ENCODE results near the gene CDC26.
"Not testable (repeated sequence)": the region's sequence is repeated elsewhere in the genome, so short reads cannot be mapped to it uniquely, and the experiment has no call there.

CDC26 gene

GRCh38 chr9:113293285-113293878 is 18.0 kb upstream of the CDC26 start:
- DNase-seq (ENCODE audit: low read depth, low spot score) = no peak

- DNase-seq (ENCODE audit: low read depth, low spot score) = no peak
These were observed 14.8 kb upstream of the CDC26 start for GRCh38 chr9:113290052-113290607.

GRCh38 chr9:113289091-113289490 is 13.7 kb upstream of the CDC26 start:
- no peak for DNase-seq (ENCODE audit: low read depth, low spot score)

GRCh38 chr9:113281356-113281755 is 6.0 kb upstream of the CDC26 start:
- DNase-seq (ENCODE audit: low read depth, low spot score) = no peak

- DNase-seq (ENCODE audit: low read depth, low spot score) = no peak
These were observed 3.5 kb upstream of the CDC26 start for GRCh38 chr9:113278840-113279239.

GRCh38 chr9:113274474-113275156 is 757 bp downstream of the CDC26 start:
- peak; percentile 24 for DNase-seq (ENCODE audit: low read depth, low spot score)

- DNase-seq (ENCODE audit: low read depth, low spot score) = no peak
These were observed 5.5 kb downstream of the CDC26 start for GRCh38 chr9:113269871-113270270.

GRCh38 chr9:113269355-113269754 is 6.0 kb downstream of the CDC26 start:
- DNase-seq (ENCODE audit: low read depth, low spot score) = no peak

GRCh38 chr9:113267911-113268566 is 7.3 kb downstream of the CDC26 start:
- DNase-seq (ENCODE audit: low read depth, low spot score) = no peak

GRCh38 chr9:113266174-113266573 is 9.2 kb downstream of the CDC26 start:
- DNase-seq (ENCODE audit: low read depth, low spot score) = no peak

GRCh38 chr9:113261917-113262671 is 13.3 kb downstream of the CDC26 start:
- DNase-seq (ENCODE audit: low read depth, low spot score) = no peak

- DNase-seq (ENCODE audit: low read depth, low spot score) = no peak
These were observed 17.1 kb downstream of the CDC26 start for GRCh38 chr9:113258282-113258681.

- no peak for DNase-seq (ENCODE audit: low read depth, low spot score)
These were observed 17.5 kb downstream of the CDC26 start for GRCh38 chr9:113257863-113258262.

GRCh38 chr9:113255438-113255837 is 19.9 kb downstream of the CDC26 start:
- no peak for DNase-seq (ENCODE audit: low read depth, low spot score)

- no peak for DNase-seq (ENCODE audit: low read depth, low spot score)
These were observed 20.4 kb downstream of the CDC26 start for GRCh38 chr9:113254991-113255390.

- no peak for DNase-seq (ENCODE audit: low read depth, low spot score)
These were observed 24.6 kb downstream of the CDC26 start for GRCh38 chr9:113250807-113251206.

- not testable (repeated sequence) for DNase-seq (ENCODE audit: low read depth, low spot score)
These were observed 25.7 kb downstream of the CDC26 start for GRCh38 chr9:113249661-113250060.

GRCh38 chr9:113247640-113248039 is 27.7 kb downstream of the CDC26 start:
- DNase-seq (ENCODE audit: low read depth, low spot score) = no peak

- DNase-seq (ENCODE audit: low read depth, low spot score) = no peak
These were observed 28.4 kb downstream of the CDC26 start for GRCh38 chr9:113246928-113247327.

- no peak for DNase-seq (ENCODE audit: low read depth, low spot score)
These were observed 29.5 kb downstream of the CDC26 start for GRCh38 chr9:113245894-113246293.

GRCh38 chr9:113244556-113244955 is 30.8 kb downstream of the CDC26 start:
- DNase-seq (ENCODE audit: low read depth, low spot score) = no peak

- DNase-seq (ENCODE audit: low read depth, low spot score) = no peak
These were observed 34.2 kb downstream of the CDC26 start for GRCh38 chr9:113241161-113241560.
